OCI-LY3 (cell line): ENCODE measurements around the gene DNAAF8.

ENCODE experiments used
- H2AFZ ChIP-seq: fragments of 200-600, 300-600 bp; shearing (Covaris generic); 2 replicates; pipeline ENCODE4 v1.6.0; 2014; ENCODE audit warnings: antibody characterized with exemption, low read depth, low read length
- H3K27ac ChIP-seq: fragments of 200-600, 300-600 bp; sonication (generic); 2 replicates; pipeline ENCODE4 v1.5.1; 2014; ENCODE audit warnings: mild to moderate bottlenecking, low read length, moderate library complexity, mixed read lengths
- H3K27me3 ChIP-seq: fragments of 200-600, 300-600 bp; sonication (generic); 2 replicates; pipeline ENCODE4 v1.6.1; 2014; ENCODE audit warnings: low read depth, low read length, mixed read lengths
- H3K36me3 ChIP-seq: fragments of 200-600, 300-600 bp; sonication (generic); replicated peaks from 2 replicates; pipeline ENCODE3; 2014; ENCODE audit warnings: low read depth, low read length, mixed read lengths
- H3K4me1 ChIP-seq: fragments of 300-600, 200-600 bp; sonication (generic); 2 replicates; pipeline ENCODE4 v1.6.1; 2014; ENCODE audit warnings: low read length, mixed read lengths
- H3K4me2 ChIP-seq: fragments of 200-600, 300-600 bp; sonication (generic); 2 replicates; pipeline ENCODE4 v1.6.1; 2014; ENCODE audit warnings: low read length, mixed read lengths
- H3K4me3 ChIP-seq: fragments of 300-600, 200-600 bp; sonication (generic); 2 replicates; pipeline ENCODE4 v1.5.1; 2014; ENCODE audit warnings: antibody characterized with exemption, mild to moderate bottlenecking, low read length, moderate library complexity
- H3K79me2 ChIP-seq: fragments of 300-600, 200-600 bp; shearing (Covaris generic); 2 replicates; pipeline ENCODE4 v1.6.1; 2014; ENCODE audit warnings: mild to moderate bottlenecking, low read length, mixed read lengths
- H3K9ac ChIP-seq: fragments of 300-600, 200-600 bp; shearing (Covaris generic); 2 replicates; pipeline ENCODE4 v1.6.0; 2014; ENCODE audit warnings: mild to moderate bottlenecking, low read length, moderate library complexity
- H3K9me3 ChIP-seq: fragments of 200-600, 300-600 bp; shearing (Covaris generic); 2 replicates; pipeline ENCODE4 v1.6.1; 2014; ENCODE audit warnings: low read length, mixed read lengths; ENCODE audit not compliant: insufficient read depth
- H4K20me1 ChIP-seq: fragments of 200-600, 300-600 bp; sonication (generic); 2 replicates; pipeline ENCODE4 v1.6.1; 2016; ENCODE audit warnings: low read length, mixed read lengths; ENCODE audit not compliant: insufficient read depth
- CTCF ChIP-seq: fragments of 200-600, 300-600 bp; sonication (generic); IDR thresholded peaks from 2 replicates; pipeline ENCODE4 v1.5.1; 2014; ENCODE audit warnings: antibody characterized with exemption, low read length, low read depth
- EZH2phosphoT487 ChIP-seq: fragments of 200-600 bp; shearing (Covaris generic); IDR thresholded peaks from 2 replicates; pipeline ENCODE4 v1.6.1; 2018; ENCODE audit warnings: antibody characterized with exemption, mixed run types, low read depth

The DNAAF8 gene

GRCh38 chr16:4752351-4753100, 18.2 kb downstream of the DNAAF8 start:
- Histone ChIP-seq H3K4me2 (no peak overlapping the region), H4K20me1 (no peaks in the 10 kb centered on the region), H3K79me2 (no peaks in the 10 kb centered on the region), H3K36me3 (peaks cover 24% of the 10 kb centered on the region), H3K9me3 (no peaks in the 10 kb centered on the region), H2AFZ (no peak overlapping the region), H3K9ac (no peak overlapping the region), H3K4me1 (peaks cover 9% of the 10 kb centered on the region), H3K27me3 (no peaks in the 10 kb centered on the region), H3K27ac (no peak overlapping the region), H3K4me3 (no peak overlapping the region)
- TF ChIP-seq EZH2phosphoT487 (no peak), CTCF (no peak)

GRCh38 chr16:4753227-4753626, 18.9 kb downstream of the DNAAF8 start:
- Histone ChIP-seq H3K9me3 (no peaks in the 10 kb centered on the region), H3K27ac (no peak overlapping the region), H3K9ac (no peak overlapping the region), H3K4me2 (no peak overlapping the region), H3K27me3 (no peaks in the 10 kb centered on the region), H3K4me3 (no peak overlapping the region), H2AFZ (no peak overlapping the region), H3K36me3 (peaks cover 24% of the 10 kb centered on the region), H4K20me1 (no peaks in the 10 kb centered on the region), H3K79me2 (no peaks in the 10 kb centered on the region), H3K4me1 (peaks cover 6% of the 10 kb centered on the region)
- TF ChIP-seq EZH2phosphoT487, result no peak
- TF ChIP-seq CTCF, result no peak

- Histone ChIP-seq H3K27me3 (no peaks in the 10 kb centered on the region), H3K4me1 (peaks cover 3% of the 10 kb centered on the region), H3K36me3 (peaks cover 33% of the 10 kb centered on the region), H3K9ac (no peak overlapping the region), H2AFZ (no peak overlapping the region), H4K20me1 (no peaks in the 10 kb centered on the region), H3K4me3 (no peak overlapping the region), H3K27ac (no peak overlapping the region), H3K4me2 (no peak overlapping the region), H3K9me3 (no peaks in the 10 kb centered on the region), H3K79me2 (no peaks in the 10 kb centered on the region)
- no peak for TF ChIP-seq EZH2phosphoT487
- no peak for TF ChIP-seq CTCF
Observed at GRCh38 chr16:4754865-4755264, 20.5 kb downstream of the DNAAF8 start.

GRCh38 chr16:4755687-4756086, 21.4 kb downstream of the DNAAF8 start:
- Histone ChIP-seq H4K20me1 (no peaks in the 10 kb centered on the region), H3K79me2 (no peaks in the 10 kb centered on the region), H3K27me3 (no peaks in the 10 kb centered on the region), H3K9ac (no peak overlapping the region), H3K27ac (no peak overlapping the region), H3K4me2 (no peak overlapping the region), H3K4me3 (no peak overlapping the region), H2AFZ (no peak overlapping the region), H3K4me1 (no peaks in the 10 kb centered on the region), H3K9me3 (no peaks in the 10 kb centered on the region), H3K36me3 (peaks cover 39% of the 10 kb centered on the region)
- TF ChIP-seq EZH2phosphoT487 (no peak), CTCF (no peak)
